HK-2 (cell line): Measurements from ENCODE around the gene DNAH8.

Experiments
- DNase-seq: peaks from one replicate; pipeline ENCODE4 v3.0.0-alpha.2; 2018; ENCODE audit not compliant: unreplicated experiment

The DNAH8 gene

DNA sequence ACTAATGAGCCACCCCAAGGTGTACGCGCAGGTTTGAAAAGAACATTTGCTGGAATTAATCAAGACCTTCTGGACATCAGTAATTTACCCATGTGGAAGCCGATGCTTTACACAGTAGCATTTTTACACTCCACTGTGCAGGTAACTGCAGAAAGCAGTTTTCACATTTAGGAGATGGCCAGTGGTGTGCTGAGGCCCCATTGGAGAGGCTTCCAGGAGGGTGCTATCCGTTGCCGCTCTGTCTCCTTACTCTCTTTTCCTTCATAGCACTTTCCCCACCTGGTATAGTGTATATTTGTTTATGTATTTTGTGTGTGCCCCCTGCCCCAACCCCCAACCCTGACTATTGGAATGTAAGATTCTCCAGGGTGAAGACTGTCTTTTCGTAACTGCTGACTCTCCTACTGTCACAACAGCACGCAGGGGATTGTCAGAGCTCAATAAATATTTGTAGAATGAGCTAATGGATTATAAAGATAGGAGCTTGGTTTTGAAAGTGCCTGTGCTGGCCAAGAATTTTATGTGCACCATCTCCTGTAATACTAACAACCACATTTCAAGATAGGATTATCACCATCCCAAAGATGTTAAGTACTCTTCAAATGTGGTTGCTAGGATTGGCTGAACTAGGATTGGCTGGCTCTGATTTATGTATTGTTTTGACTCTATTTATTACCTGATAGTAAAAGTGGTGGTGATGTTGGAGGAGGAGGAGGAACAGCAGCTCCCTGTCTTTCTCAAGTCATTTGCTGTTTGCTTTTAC, 259.5 kb downstream of the DNAH8 start:
- no peak for DNase-seq

DNA sequence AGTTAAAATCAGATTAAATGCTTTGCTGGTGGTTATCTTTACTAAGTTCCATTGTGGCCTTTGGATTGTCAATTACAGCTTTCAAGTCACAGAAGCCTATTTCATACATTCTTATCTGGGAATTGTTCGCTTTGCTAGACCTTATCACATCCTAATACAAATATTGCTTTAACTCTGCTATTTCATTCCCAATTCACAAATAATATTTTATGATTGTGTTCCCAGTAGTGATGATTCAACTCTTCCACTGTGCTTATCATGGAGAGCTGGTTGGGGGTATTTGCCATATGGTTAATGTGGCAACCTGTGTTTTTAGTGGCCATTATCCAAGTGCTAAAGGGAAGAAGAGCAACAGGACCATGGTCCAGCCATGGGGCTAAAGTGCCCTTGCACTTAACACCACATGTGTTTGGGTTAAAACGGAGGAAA, 260.5 kb downstream of the DNAH8 start:
- no peak for DNase-seq

DNA sequence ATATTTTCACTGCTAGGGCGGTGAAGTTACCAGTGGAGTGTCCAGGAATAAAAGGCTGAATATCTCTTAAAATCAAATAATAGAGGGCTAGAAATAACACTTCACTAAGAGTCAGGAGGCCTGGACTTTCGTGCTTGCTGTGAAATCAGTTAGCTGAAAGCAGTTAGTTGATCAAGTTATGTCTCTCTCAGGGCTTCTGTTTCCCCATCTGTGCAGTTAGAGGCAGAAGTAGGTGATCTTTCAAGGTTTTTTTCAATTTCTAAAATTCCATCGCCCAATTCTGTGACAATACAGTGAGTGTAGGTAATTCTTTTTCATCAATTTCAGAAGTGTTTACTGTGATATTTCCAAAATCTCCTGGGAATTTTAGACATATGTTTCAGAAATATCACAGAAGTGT, 260.9 kb downstream of the DNAH8 start:
- no peak for DNase-seq

DNA sequence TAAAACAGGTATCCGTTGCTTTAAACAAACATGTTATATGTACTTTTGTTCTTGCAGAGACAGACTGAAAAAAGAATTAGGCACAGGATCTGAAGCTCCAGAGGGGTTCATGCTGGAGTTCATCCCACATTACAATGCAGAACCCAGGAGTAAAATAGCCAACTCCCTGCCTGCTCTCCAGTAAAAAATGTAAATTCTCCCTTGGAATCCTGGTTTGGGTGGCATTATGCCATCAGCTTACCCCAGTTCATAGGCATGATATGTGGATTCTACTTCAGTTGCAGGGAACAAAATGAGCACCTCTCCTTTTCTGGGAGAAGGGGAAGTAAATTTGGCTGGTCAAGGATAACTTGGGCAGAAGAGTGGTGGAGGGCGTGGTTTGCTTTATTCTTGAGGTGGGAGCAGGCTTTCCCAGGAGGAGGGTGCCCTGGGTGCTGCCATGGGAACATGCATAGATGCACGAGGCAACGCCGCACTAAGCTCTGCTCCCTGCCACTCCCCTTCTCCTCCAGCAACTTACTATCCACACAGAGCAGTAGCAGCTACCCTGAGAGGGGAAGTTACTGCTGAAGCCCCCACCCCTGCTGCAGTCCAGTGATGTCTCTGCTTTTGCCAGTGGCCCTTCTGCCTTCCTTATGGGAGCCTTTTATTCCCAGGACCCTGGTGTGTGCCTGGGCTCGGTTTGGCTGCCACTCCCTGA, 261.8 kb downstream of the DNAH8 start:
- no peak for DNase-seq

DNA sequence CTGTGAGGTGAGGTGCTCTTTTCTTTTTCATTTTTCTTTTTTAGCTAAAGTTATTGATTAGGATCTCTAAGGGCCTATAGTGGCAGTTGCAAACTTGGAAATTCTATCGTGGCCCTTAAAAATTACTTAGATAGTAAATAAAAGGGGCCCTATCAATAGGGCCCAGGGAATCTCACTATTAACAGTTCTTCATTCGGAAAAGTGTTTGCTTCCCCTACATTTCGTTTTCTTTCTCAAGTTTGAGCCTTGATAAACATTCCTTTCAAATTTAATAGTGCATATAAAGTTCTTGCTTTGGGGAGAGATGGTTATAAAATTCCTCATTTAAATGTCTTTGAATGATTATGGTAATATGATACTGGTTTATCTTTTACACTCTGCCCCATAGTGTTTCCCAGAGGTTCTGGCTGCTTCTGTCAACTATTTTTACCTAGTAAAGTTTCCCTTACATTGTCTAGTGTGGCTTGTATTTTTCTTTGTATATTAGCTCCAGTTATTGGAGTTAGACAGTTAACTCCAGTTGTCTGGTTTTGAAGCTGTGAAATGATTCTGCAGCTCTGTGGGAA, 263.1 kb downstream of the DNAH8 start:
- DNase-seq, result no peak

DNA sequence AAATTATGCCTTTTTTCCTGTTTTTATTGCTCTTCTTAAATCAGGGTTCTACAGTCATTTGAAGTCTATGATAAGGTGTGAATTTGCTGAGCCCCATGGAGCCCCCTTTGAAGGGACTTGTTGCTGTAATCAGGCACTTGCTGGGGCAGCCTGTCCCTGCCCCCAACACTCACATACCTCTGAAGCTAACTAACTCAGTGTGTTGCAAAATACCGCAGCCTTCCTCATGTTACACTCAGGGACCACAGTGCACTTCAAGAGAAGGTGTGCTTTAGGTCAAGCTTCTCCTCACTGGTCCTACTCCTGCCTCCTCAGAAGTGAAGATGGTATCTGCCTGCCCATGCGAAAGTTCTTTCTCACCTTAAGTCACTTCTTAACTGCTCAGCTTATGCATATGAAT, 267.4 kb downstream of the DNAH8 start:
- no peak for DNase-seq

DNA sequence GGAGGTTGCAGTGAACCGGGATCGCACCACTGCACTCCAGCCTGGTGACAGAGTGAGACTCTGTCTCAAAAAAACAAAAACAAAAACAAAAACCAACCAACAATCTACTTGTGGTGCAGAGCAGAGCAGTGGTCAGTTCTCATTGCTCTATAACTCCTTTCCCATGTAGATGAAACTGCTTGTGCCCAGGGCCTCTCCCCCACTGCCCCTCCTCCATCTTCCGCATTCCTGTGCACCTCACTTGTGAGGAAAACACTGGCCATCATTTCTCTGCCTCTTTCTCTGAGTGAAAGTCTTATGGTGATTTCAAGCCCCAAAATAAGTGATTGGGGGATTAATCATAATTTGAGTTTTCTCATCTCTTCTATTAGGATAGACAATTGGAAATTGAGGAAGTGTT, 269.6 kb downstream of the DNAH8 start:
- DNase-seq, result no peak

DNA sequence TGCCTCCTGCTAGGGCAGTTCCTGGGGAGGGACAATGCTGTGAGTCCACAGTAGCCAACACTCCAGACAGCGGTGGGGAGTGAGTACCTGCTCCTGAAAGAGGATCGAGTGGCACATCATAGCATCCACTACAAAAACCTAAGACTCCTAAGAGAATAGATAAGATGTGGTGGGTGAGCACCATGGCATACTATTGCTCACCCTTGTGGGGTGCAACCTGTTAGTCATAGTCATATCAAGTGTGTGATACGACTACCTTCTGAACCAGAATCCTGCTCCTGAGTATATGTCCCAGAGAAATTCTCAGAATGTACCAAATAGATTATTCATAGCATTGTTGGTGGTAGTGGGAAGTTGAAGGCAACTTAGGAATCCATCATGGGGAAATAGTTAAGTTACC, 270.7 kb downstream of the DNAH8 start:
- DNase-seq, result no peak

DNA sequence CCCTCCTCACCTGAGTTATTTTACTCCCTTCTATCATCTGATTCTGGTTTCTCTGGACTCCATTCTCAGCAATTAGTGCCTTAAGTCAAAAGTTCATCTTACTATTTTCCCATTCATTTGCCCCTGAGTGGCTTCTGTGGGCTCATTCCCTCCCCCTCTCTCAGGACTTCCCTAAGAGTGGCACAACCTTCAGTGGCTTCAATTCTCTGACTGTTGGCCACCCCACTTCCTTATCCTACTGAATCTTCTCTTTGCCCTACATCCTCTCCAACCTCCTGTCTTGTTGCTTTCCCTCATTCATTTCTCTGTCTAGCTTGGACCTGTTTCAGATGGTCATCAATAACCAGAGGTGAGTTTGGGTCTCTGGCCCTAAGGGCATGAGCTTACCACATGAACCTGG, 272.4 kb downstream of the DNAH8 start:
- DNase-seq, result no peak

DNA sequence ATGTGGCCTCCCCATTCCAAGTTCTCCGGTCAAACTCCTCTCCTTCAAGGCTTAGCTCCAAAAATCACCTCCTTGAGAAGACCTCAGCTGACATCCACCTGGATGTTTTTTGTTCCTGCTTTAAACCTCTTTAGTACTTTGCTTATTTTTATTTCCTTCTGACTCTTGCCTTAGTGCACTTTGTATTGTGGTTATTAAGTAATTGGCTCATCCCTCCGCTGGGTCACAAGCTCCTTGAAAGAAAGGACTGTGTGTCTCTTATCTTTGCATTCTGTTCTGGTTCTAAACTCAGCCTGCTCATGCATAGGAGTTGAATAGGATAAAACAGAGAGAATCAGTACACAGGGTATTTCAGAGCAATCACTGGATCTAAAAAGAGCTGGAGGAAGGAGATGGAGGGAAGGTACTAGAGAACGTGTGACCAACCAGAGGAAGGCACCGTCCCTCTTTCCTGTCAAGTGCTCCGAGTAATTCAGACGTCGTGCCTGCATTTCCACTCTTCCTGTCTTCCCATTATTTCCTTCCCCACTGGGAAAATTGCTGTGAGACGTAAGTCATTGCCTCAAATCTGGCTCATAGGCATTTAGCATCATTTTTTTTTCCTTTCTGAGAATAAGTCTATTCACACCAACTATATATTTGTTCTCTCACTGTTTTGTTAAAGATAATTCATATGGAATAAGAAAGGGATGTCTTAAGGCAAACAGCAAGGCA, 273.8 kb downstream of the DNAH8 start:
- no peak for DNase-seq

DNA sequence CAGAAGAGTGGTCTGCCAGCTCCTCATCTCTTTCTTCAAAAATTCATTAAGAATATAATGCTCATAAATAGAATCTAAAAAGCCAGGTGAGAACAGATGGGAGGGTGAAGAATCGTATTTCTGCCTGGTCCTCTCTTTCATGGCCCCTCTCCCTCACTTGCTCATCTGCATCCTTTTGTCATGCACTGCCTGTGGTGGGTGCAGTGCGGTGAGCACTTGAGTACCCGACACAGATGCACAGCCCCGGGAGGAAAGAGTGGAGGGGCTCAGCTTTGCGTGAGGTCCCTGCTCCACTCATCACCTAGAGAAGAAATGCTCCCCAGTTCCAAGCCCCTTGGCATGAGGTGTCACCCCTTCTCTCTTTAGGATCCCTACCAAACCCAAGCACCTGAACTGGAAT, 275.4 kb downstream of the DNAH8 start:
- DNase-seq, result no peak

DNA sequence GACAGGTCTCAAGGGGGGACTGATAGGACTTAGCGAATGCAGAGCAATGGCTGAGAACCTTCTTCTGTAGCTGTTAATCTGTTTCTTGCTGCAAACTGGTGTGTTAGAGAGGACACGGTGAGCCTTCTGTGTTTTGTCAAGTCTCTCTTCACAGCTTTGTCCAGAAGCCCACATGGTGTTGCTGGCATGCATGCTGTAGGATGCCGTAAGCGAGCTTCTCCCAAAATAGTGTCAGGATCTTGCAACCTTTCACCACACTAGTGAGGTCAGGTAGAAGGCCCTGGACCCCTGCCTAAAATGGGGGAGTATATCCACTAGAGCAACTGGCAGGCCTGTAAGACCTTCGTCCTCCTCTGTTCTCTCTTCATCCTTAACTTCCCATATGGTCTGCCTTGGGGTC, 281.6 kb downstream of the DNAH8 start:
- no peak for DNase-seq

DNA sequence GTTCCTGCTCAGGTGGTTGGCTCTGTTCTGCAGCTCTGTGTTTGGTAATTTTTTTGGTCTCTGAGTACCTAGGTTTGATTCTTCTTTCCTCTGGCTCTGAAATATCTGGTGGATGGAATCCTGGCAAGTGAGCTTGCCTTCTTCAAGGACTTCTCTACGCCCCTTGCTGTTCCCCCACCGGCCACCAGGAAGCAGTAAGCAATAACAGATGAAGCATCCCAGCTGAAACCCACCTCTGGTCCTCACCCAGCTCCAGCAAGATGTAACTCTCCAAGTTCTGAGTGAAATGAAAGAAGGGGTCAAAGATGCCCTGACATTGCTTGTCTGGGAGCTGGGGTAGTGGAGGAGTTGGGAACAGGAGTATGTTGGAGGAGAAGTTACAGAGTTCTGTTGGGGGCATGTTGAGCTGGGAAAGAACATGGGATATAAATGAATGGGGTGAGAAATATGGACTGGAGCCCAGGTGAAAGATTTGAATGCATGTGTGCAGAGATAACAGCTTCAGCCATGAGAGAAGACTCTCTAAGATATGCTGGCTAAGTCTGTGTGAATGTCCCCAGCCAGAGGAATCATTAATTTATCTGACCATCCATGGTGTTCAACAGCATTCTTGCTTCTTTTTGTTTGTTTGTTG, 282.1 kb downstream of the DNAH8 start:
- DNase-seq, result no peak

DNA sequence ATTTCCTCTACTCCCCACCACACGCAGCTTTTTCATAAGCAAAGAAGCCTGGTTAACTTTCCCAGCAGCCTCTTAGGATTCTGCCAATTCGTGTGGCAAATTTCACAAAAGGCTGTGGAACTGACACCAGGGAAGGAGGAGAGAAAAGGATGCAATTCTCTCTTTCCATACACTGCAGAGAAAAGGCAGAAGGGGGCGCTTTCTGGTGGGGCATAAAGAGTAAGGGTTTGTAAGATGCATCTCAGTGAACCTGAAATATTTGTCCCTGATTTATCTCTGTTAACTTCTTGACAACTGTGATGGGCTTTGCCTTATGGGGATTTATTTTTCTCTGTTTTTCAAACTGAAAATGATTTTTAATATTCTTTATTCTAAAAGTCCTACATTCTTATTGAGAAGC, 288.0 kb downstream of the DNAH8 start:
- DNase-seq, result no peak

DNA sequence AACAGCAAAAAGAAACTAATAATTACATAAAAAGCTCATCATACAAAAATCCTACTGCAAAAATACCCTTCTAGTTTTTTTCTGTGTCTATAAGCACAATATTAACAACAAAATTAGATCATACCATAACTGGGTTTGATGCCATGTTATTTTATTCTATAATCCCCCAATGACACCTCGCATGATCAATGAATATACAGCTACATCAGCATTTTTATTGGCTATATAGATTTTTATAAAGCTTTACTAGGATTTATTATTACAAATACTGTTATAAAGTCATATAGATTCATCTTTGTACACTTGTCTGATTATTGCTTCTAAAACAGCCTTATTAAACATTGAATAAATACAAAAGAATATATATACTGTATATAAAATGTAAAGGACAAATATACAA, 288.4 kb downstream of the DNAH8 start:
- no peak for DNase-seq

DNA sequence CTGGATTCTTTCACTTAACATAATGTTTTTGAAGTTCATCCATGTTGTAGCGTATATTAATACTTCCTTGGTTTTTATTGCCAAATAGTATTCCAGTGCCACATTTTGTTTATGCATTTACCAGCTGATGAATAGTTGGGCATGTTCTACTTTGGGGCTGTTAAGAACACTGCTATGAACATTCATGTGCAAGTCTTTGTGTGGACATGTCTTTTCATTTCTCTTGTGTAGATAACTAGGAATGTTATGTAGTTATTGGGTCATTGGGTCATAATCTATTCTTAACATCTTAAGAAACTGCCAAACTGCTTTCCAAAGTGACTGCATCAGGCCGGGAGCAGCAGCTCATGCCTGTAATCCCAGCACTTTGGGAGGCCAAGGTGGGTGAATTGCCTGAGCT, 289.7 kb downstream of the DNAH8 start:
- no peak for DNase-seq

DNA sequence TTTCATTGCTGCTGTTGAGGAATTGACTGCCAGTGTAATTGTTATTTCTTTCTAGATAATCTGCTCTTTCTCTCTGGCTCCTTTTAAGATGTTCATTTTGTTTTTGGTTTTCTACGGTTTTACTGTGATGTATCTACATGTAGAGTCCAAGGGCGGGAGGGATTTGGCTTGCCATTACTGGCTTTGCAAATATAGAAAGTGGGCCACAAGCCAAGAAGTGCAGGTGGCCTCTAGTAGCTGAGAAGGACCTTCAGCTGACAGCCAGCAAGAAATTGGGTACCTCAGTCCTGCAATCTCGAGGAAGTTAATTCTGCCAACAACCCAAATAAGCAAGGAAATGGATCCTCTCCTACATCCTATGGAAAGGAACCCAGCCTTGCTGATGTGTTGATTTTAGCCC, 290.7 kb downstream of the DNAH8 start:
- no peak for DNase-seq

DNA sequence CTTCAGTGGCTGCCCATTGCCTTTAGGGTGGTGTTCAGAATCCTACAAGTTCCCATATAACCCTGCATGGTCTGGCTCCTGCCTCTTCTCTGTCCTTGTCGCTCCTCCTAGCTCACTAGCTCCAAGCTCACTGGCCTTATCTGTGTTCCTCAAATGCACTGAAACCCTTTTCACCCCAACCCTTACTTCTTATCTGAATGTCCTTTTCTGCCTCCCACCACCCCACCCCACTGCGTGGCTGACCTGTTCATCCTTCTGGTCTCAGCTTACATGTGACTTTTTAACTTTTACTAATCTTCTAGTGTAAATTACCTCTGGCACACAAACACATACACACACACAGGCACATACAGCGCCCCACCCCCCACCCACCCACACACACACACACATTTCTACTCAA, 292.5 kb downstream of the DNAH8 start:
- no peak for DNase-seq

DNA sequence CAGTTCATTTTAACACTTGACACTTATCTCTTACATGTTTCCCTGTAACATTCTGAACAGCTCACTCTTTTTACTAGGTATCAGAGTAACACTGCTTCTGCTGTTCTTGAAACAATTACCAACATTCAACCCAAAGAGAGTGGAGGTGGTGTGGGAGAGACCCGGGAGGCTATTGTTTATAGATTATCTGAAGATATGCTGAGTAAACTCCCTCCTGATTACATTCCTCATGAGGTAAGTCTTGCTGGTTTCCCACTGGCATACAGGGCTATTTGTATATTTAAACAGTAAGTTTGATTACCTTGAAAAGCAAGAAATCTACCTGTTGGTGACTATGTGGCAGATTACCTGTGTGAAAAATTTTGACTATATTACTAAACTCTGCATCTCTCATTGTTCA, 293.6 kb downstream of the DNAH8 start:
- no peak for DNase-seq

DNA sequence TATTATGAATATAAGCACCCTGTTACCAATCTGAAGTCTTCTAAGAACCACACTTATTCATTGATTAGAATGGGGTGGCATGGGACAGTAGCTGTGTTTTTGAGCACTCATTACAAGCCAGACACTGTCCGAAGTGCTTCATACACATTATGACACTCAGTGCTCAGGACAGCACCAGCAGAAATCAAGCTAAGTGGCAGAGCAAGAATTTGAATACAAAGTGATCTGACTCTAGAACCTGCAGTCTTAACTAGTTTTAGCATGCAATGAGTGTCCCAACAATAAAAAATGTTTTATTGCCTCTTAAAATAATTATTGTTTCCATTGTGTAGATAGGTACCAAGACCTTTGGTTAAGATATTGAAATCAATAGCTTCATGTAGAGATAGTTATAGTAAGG, 294.4 kb downstream of the DNAH8 start:
- DNase-seq, result no peak

DNA sequence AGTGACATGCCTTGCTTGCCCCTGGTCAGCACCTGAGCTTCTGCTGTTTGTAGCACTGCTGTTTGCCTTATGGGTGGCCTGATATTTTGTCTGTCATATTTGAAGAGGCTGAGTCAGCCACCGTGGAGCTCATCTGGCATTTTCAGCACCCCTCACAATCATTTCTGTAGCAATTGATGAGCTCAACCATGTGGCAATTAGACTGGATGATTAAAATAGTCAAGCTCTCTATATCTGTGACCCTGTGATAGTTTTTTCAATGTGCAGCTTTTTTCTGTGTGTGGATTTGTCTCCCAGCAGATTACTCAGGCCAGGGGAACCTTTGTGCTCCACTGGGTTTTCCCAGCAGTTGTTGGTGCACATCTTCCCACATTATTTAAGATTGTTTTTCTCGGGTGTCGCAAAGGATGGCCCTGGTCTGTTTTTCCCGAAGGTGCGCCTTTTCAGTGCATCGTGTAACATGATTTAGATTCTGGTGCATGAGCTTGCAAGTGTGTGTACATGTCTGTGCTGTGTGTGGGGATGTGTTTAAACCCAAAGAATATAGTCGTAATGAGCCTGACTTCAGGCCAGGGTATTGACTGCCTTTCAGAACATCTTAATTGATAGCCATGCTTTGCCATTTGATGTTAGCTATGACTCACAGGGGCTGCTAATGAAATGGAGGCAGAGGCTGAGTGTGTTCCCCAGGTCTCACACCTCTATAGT, 301.9 kb downstream of the DNAH8 start:
- no peak for DNase-seq

DNA sequence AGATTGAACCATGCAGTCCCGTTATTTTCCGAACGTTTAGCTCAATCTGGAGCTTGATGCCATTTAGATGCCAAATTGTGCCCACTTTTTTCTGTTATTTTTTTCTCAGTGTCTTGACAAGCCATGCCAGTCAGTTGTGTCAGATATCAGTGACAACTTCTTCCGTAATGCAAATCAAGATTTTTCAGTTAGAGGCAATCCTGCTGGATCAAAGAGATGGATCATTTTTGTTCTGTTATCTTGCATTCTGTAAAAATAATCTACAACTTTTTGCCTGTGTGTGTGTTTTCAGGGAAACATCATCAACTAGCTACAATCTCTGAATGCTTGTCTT, 302.4 kb downstream of the DNAH8 start:
- no peak for DNase-seq
